ENCODE results near the gene KLHL26.

The KLHL26 gene

DNA sequence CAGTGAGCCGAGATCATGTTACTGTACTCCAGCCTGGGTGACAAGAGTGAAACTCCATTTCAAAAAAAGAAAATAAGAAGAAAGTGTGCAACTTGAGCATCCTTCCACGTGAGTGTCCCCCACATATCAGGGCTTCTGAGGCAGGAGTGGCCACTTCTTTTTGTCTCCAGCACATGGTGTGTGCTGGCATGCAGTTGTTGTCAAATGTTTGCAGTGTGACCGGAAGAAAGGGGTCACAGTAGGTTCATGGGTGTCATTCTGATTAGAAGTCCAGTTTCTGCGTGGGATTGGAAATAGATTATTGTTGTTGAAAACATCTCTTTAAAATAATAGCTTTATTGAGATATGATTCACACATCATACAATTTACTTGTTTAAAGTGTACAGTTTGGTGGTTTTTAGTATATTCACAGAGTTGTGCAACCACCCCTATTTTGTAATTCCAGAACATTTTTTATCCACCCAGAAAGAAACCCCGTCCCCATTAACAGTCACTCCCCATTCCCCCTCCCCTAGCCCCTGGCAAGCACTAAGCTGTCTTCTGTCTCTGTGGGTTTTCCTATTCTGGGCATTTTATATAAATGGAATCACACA is 48.9 kb downstream of the KLHL26 start:
- no peaks in the 10 kb centered on the region for H3K9me3 ChIP-seq (ENCODE audit: insufficient read depth, low read length)
- peaks cover 25% of the 10 kb centered on the region for H3K79me2 ChIP-seq (ENCODE audit: low read length)

GRCh38 chr19:18687740-18688465 is 51.1 kb downstream of the KLHL26 start:
- no peak overlapping the region for H3K4me3 ChIP-seq (ENCODE audit: low read length)
- no peaks in the 10 kb centered on the region for H3K9me3 ChIP-seq (ENCODE audit: insufficient read depth, low read length)
- H3K79me2 ChIP-seq (ENCODE audit: low read length) = peaks cover 25% of the 10 kb centered on the region
- no peak overlapping the region for H3K27ac ChIP-seq (ENCODE audit: low read length)
- H3K36me3 ChIP-seq (replicated peaks; ENCODE audit: low read depth, low read length) = no peaks in the 10 kb centered on the region
- H3K4me2 ChIP-seq (ENCODE audit: low read length) = no peak overlapping the region
- H2AFZ ChIP-seq (ENCODE audit: low read depth, low read length) = no peak overlapping the region
- H4K20me1 ChIP-seq (ENCODE audit: insufficient read depth, low read length) = peaks cover 18% of the 10 kb centered on the region; the same call in 1 of the 2 replicates
- H3K9ac ChIP-seq (ENCODE audit: low read length) = no peak overlapping the region
- no peaks in the 10 kb centered on the region for H3K27me3 ChIP-seq (ENCODE audit: low read depth, low read length)
- TF ChIP-seq EZH2phosphoT487 (IDR thresholded peaks at IDR 0.05; ENCODE audit: low read depth) = no peak
- TF ChIP-seq, protein P1, sequence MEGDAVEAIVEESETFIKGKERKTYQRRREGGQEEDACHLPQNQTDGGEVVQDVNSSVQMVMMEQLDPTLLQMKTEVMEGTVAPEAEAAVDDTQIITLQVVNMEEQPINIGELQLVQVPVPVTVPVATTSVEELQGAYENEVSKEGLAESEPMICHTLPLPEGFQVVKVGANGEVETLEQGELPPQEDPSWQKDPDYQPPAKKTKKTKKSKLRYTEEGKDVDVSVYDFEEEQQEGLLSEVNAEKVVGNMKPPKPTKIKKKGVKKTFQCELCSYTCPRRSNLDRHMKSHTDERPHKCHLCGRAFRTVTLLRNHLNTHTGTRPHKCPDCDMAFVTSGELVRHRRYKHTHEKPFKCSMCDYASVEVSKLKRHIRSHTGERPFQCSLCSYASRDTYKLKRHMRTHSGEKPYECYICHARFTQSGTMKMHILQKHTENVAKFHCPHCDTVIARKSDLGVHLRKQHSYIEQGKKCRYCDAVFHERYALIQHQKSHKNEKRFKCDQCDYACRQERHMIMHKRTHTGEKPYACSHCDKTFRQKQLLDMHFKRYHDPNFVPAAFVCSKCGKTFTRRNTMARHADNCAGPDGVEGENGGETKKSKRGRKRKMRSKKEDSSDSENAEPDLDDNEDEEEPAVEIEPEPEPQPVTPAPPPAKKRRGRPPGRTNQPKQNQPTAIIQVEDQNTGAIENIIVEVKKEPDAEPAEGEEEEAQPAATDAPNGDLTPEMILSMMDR (IDR thresholded peaks at IDR 0.05; ENCODE audit: low read depth, low read length) = no peak
- peaks cover 7% of the 10 kb centered on the region for H3K4me1 ChIP-seq (ENCODE audit: low read length)

More for the DNA sequence above, 48.9 kb downstream of the KLHL26 start:
- no peak overlapping the region for H2AFZ ChIP-seq (ENCODE audit: low read depth, low read length)
- no peaks in the 10 kb centered on the region for H3K27me3 ChIP-seq (ENCODE audit: low read depth, low read length)
- no peak for TF ChIP-seq EZH2phosphoT487 (IDR thresholded peaks at IDR 0.05; ENCODE audit: low read depth)
- TF ChIP-seq, protein P1 (IDR thresholded peaks at IDR 0.05; ENCODE audit: low read depth, low read length) = no peak
- H3K4me2 ChIP-seq (ENCODE audit: low read length) = no peak overlapping the region
- H4K20me1 ChIP-seq (ENCODE audit: insufficient read depth, low read length) = peaks cover 18% of the 10 kb centered on the region; the same call in 1 of the 2 replicates
- peaks cover 10% of the 10 kb centered on the region for H3K4me1 ChIP-seq (ENCODE audit: low read length)
- no peaks in the 10 kb centered on the region for H3K36me3 ChIP-seq (replicated peaks; ENCODE audit: low read depth, low read length)
- no peak overlapping the region for H3K27ac ChIP-seq (ENCODE audit: low read length)
- no peak overlapping the region for H3K4me3 ChIP-seq (ENCODE audit: low read length)
- no peak overlapping the region for H3K9ac ChIP-seq (ENCODE audit: low read length)

- no peak overlapping the region for H3K9ac ChIP-seq (ENCODE audit: low read length)
- H3K27ac ChIP-seq (ENCODE audit: low read length) = no peak overlapping the region
- TF ChIP-seq, protein P1 (IDR thresholded peaks at IDR 0.05; ENCODE audit: low read depth, low read length) = no peak
- no peak for TF ChIP-seq EZH2phosphoT487 (IDR thresholded peaks at IDR 0.05; ENCODE audit: low read depth)
- H4K20me1 ChIP-seq (ENCODE audit: insufficient read depth, low read length) = peaks cover 45% of the 10 kb centered on the region
- H3K36me3 ChIP-seq (replicated peaks; ENCODE audit: low read depth, low read length) = no peaks in the 10 kb centered on the region
- no peak overlapping the region for H3K4me3 ChIP-seq (ENCODE audit: low read length)
- H3K79me2 ChIP-seq (ENCODE audit: low read length) = peaks cover 8% of the 10 kb centered on the region
- H3K27me3 ChIP-seq (ENCODE audit: low read depth, low read length) = peaks cover 12% of the 10 kb centered on the region
- H2AFZ ChIP-seq (ENCODE audit: low read depth, low read length) = no peak overlapping the region
- peaks cover 24% of the 10 kb centered on the region for H3K4me1 ChIP-seq (ENCODE audit: low read length)
- H3K4me2 ChIP-seq (ENCODE audit: low read length) = no peak overlapping the region
- no peaks in the 10 kb centered on the region for H3K9me3 ChIP-seq (ENCODE audit: insufficient read depth, low read length)
These were observed 59.2 kb downstream of the KLHL26 start for GRCh38 chr19:18696023-18696422.

GRCh38 chr19:18697680-18698079 is 60.9 kb downstream of the KLHL26 start:
- Histone ChIP-seq H3K4me2 (ENCODE audit: low read length) (no peak overlapping the region), H2AFZ (ENCODE audit: low read depth, low read length) (no peak overlapping the region), H3K9me3 (ENCODE audit: insufficient read depth, low read length) (no peaks in the 10 kb centered on the region), H3K9ac (ENCODE audit: low read length) (no peak overlapping the region), H3K36me3 (replicated peaks; ENCODE audit: low read depth, low read length) (no peaks in the 10 kb centered on the region), H3K4me3 (ENCODE audit: low read length) (no peak overlapping the region), H4K20me1 (ENCODE audit: insufficient read depth, low read length) (peaks cover 50% of the 10 kb centered on the region), H3K27ac (ENCODE audit: low read length) (no peak overlapping the region), H3K4me1 (ENCODE audit: low read length) (peaks cover 31% of the 10 kb centered on the region), H3K27me3 (ENCODE audit: low read depth, low read length) (peaks cover 12% of the 10 kb centered on the region), H3K79me2 (ENCODE audit: low read length) (peaks cover 8% of the 10 kb centered on the region)
- no peak for TF ChIP-seq EZH2phosphoT487 (IDR thresholded peaks at IDR 0.05; ENCODE audit: low read depth)
- TF ChIP-seq, protein P1 (IDR thresholded peaks at IDR 0.05; ENCODE audit: low read depth, low read length) = no peak
